Panc1 (cell line): ENCODE results near the gene IAH1. TPM values are rescaled to one million over a fixed set of nuclear protein-coding genes. Genes with fewer than 3 reads are reported as not detected.

ENCODE experiments used
- ATAC-seq: fragments of 200-7000 bp; cut with Tn5 transposase; 2 replicates; pipeline ENCODE4 v1.9.1; 2020; ENCODE audit warnings: mild to moderate bottlenecking, moderate library complexity
- BruUV-seq: library from RNA; stranded (reverse); fragments of 400-500 nt; replicated peaks from 2 replicates; lab custom pipeline; 2021; lab: Mats Ljungman, UMichigan
- CTCF ChIA-PET: fragments of 300-600 bp; sonication (Branson Sonifier 250); formaldehyde crosslinking; loops from one replicate; lab custom pipeline; 2022; ENCODE audit warnings: antibody characterized with exemption; lab: Charles Lee
- POLR2A ChIA-PET: fragments of 300-600 bp; sonication (Branson Sonifier 250); formaldehyde crosslinking; loops from one replicate; lab custom pipeline; 2022; ENCODE audit warnings: antibody characterized with exemption; lab: Charles Lee
- DNase-seq: peaks from one replicate; pipeline ENCODE4 v3.0.0-alpha.2; 2010; ENCODE audit warnings: low read depth, low spot score
- H3K27ac ChIP-seq: 2 replicates; pipeline ENCODE4 v1.5.1; 2011; ENCODE audit warnings: mild to moderate bottlenecking, low read length, inconsistent platforms
- H3K27me3 ChIP-seq: fragments of 200-500 bp; sonication (Bioruptor generic); 2 replicates; pipeline ENCODE4 v1.6.0; 2014; ENCODE audit warnings: low read length, inconsistent platforms; ENCODE audit not compliant: control insufficient read depth, insufficient read depth
- H3K36me3 ChIP-seq: fragments of 200-500 bp; sonication (Bioruptor generic); 2 replicates; pipeline ENCODE4 v1.5.1; 2014; ENCODE audit warnings: inconsistent platforms, mild to moderate bottlenecking, low read length, moderate library complexity; ENCODE audit not compliant: control insufficient read depth, insufficient read depth
- H3K4me1 ChIP-seq: 2 replicates; pipeline ENCODE4 v1.5.1; 2011; ENCODE audit warnings: inconsistent platforms, mild to moderate bottlenecking, low read length, moderate library complexity; ENCODE audit not compliant: control insufficient read depth, insufficient read depth
- H3K4me3 ChIP-seq, 2 experiments: 2 replicates each; pipeline ENCODE4 v1.5.1; 2011 to 2012; ENCODE audit warnings: low read depth in 2 of 2, low read length in 2 of 2, mild to moderate bottlenecking in 2 of 2, inconsistent platforms in 1 of 2, moderate library complexity in 1 of 2
- H3K9me3 ChIP-seq: fragments of 200-500 bp; sonication (Bioruptor generic); 2 replicates; pipeline ENCODE4 v1.5.1; 2014; ENCODE audit warnings: low read depth, mild to moderate bottlenecking, inconsistent platforms, low read length, moderate library complexity; ENCODE audit not compliant: control insufficient read depth, insufficient read depth
- POLR2AphosphoS5 ChIP-seq: IDR thresholded peaks from 2 replicates; pipeline ENCODE4 v1.6.1; 2012; ENCODE audit warnings: mild to moderate bottlenecking, low read depth, low read length, moderate library complexity
- SIN3A ChIP-seq: IDR thresholded peaks from 2 replicates; pipeline ENCODE4 v1.6.1; 2012; ENCODE audit warnings: low read depth, mild to moderate bottlenecking, low read length, moderate library complexity, borderline replicate concordance; ENCODE audit not compliant: insufficient read depth
- TCF7L2 ChIP-seq: IDR thresholded peaks from 2 replicates; pipeline ENCODE4 v1.6.1; 2011; ENCODE audit warnings: mild to moderate bottlenecking, low read depth, low read length, inconsistent platforms
- in situ Hi-C: cut with HindIII; loops from 2 replicates; pipeline ENCODE4 v1.10.0; 2016; ENCODE audit warnings: low sequenced_read_pairs, low pct_unique_long_range_greater_than_20kb
- intact Hi-C: fragments of 100-400 bp; cut with micrococcal nuclease; formaldehyde crosslinking; loops from one replicate; pipeline ENCODE4 v1.10.0; 2022; ENCODE audit not compliant: unreplicated experiment
- total RNA-seq: library from RNA; stranded (reverse); gene quantifications from one replicate; pipeline ENCODE4 v1.2.1, GENCODE V29; 2021; ENCODE audit not compliant: unreplicated experiment
- TF ChIP-seq, protein P1 (sequence below): fragments of 450-650 bp; IDR thresholded peaks from 2 replicates; pipeline ENCODE4 v1.5.1; 2017; ENCODE audit warnings: mild to moderate bottlenecking
- TF ChIP-seq, protein P2 (sequence below), 2 experiments: IDR thresholded peaks; 2 replicates each; pipeline ENCODE4 v1.6.1; 2011 to 2012; ENCODE audit warnings: low read depth in 2 of 2, control low read depth in 1 of 2, low read length in 1 of 2, mild to moderate bottlenecking in 1 of 2, moderate library complexity in 1 of 2; ENCODE audit not compliant: insufficient read depth in 1 of 2

Gene IAH1
- total RNA-seq, 1 experiment from 2014 or later: 72.2 TPM

GRCh38 chr2:9473985-9474360, 378 bp upstream of the IAH1 start:
- in situ Hi-C loops: no loop called here
- DNase-seq: no peak
- ChIA-PET CTCF (interaction anchor here (0.6 kb wide), 1 partner anchor 354 kb away, joined by 8 read pairs; no protein-coding TSS in a partner anchor), POLR2A (no interaction called here)
- TF ChIP-seq POLR2AphosphoS5: no peak
- 0 out of 2 replicates have a peak, but pooled peaks have one; percentile 16 for TF ChIP-seq SIN3A
- no peak for TF ChIP-seq TCF7L2
- TF ChIP-seq, protein P1, sequence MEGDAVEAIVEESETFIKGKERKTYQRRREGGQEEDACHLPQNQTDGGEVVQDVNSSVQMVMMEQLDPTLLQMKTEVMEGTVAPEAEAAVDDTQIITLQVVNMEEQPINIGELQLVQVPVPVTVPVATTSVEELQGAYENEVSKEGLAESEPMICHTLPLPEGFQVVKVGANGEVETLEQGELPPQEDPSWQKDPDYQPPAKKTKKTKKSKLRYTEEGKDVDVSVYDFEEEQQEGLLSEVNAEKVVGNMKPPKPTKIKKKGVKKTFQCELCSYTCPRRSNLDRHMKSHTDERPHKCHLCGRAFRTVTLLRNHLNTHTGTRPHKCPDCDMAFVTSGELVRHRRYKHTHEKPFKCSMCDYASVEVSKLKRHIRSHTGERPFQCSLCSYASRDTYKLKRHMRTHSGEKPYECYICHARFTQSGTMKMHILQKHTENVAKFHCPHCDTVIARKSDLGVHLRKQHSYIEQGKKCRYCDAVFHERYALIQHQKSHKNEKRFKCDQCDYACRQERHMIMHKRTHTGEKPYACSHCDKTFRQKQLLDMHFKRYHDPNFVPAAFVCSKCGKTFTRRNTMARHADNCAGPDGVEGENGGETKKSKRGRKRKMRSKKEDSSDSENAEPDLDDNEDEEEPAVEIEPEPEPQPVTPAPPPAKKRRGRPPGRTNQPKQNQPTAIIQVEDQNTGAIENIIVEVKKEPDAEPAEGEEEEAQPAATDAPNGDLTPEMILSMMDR: no peak
- TF ChIP-seq, protein P2, sequence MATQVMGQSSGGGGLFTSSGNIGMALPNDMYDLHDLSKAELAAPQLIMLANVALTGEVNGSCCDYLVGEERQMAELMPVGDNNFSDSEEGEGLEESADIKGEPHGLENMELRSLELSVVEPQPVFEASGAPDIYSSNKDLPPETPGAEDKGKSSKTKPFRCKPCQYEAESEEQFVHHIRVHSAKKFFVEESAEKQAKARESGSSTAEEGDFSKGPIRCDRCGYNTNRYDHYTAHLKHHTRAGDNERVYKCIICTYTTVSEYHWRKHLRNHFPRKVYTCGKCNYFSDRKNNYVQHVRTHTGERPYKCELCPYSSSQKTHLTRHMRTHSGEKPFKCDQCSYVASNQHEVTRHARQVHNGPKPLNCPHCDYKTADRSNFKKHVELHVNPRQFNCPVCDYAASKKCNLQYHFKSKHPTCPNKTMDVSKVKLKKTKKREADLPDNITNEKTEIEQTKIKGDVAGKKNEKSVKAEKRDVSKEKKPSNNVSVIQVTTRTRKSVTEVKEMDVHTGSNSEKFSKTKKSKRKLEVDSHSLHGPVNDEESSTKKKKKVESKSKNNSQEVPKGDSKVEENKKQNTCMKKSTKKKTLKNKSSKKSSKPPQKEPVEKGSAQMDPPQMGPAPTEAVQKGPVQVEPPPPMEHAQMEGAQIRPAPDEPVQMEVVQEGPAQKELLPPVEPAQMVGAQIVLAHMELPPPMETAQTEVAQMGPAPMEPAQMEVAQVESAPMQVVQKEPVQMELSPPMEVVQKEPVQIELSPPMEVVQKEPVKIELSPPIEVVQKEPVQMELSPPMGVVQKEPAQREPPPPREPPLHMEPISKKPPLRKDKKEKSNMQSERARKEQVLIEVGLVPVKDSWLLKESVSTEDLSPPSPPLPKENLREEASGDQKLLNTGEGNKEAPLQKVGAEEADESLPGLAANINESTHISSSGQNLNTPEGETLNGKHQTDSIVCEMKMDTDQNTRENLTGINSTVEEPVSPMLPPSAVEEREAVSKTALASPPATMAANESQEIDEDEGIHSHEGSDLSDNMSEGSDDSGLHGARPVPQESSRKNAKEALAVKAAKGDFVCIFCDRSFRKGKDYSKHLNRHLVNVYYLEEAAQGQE (IDR thresholded peaks at IDR 0.05; ENCODE audit: insufficient read depth in 1 of 2, low read depth in 2 of 2, low read length in 1 of 2): no peak; a peak in 1 of 4 replicates
- peak; percentile 41 for ATAC-seq
- BruUV-seq: no TSS peak
- H3K9me3 ChIP-seq: no peaks in the 10 kb centered on the region
- peak overlapping the region; percentile 69 to 96 for H3K4me3 ChIP-seq
- intact Hi-C loops: no loop called here
- H3K36me3 ChIP-seq: peaks cover 4% of the 10 kb centered on the region; the same call in 1 of the 2 replicates
- peaks cover 17% of the 10 kb centered on the region for H3K4me1 ChIP-seq
- peak overlapping the region; percentile 98 for H3K27ac ChIP-seq
- no peaks in the 10 kb centered on the region for H3K27me3 ChIP-seq

- no peak for ATAC-seq
- peaks cover 10% of the 10 kb centered on the region for H3K36me3 ChIP-seq
- DNase-seq: no peak
- no peaks in the 10 kb centered on the region for H3K27me3 ChIP-seq
- in situ Hi-C loops: no loop called here
- ChIA-PET POLR2A (no interaction called here), CTCF (no interaction called here)
- TF ChIP-seq, protein P1: no peak
- TF ChIP-seq TCF7L2 (no peak), POLR2AphosphoS5 (no peak), SIN3A (no peak)
- TF ChIP-seq, protein P2 (IDR thresholded peaks at IDR 0.05; ENCODE audit: insufficient read depth in 1 of 2, low read depth in 2 of 2, low read length in 1 of 2): no peak
- intact Hi-C loops: no loop called here
- peaks cover 24% of the 10 kb centered on the region for H3K4me1 ChIP-seq
- H3K4me3 ChIP-seq: no peak overlapping the region
- no peak overlapping the region for H3K27ac ChIP-seq
- no TSS peak for BruUV-seq
- no peaks in the 10 kb centered on the region for H3K9me3 ChIP-seq
These were observed 3.6 kb downstream of the IAH1 start for GRCh38 chr2:9477914-9478313.
